GM21447 (cell line): Measurements from ENCODE around the gene PLAU.
"Not testable (repeated sequence)": the region's sequence is repeated elsewhere in the genome, so short reads cannot be mapped to it uniquely, and the experiment has no call there.

Experiments used
- ATAC-seq: cut with Tn5 transposase; IDR thresholded peaks from one replicate; pipeline ENCODE4 v1.9.1; 2021; ENCODE audit not compliant: unreplicated experiment

Gene PLAU

DNA sequence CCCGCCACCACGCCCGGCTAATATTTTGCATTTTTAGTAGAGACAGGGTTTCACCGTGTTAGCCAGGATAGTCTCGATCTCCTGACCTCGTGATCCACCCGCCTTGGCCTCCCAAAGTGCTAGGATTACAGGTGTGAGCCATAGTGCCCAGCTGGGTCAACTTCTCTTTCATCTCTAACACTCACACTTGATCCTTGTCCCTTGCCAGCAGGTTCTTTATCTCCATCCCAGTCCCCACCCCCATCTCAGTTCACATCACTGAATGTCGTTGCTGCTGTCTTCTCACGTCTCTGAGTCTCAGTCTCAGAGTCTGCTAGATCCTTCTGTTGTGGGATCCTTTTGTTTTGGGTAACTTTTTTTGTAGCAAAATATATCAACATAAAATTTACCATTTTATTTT is 15.6 kb upstream of the PLAU start:
- not testable (repeated sequence) for ATAC-seq

DNA sequence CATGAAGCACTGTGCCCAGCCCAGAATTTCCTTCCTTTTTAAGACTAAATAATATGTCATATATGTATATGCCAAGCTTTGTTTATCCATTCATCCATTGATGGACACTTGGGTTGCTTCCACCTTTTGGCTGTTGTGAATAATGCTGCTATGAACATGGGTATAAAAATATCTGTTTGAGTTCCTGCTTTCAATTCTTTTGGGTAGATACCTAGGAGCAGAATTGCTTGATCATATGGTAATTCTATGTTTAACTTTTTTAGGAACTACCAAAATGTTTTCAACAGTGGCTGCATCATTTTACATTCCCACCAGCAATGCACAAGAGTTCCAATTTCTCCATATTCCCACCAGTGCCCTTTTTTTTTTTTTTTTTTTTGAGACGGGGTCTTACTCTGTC is 13.2 kb upstream of the PLAU start:
- no peak for ATAC-seq

DNA sequence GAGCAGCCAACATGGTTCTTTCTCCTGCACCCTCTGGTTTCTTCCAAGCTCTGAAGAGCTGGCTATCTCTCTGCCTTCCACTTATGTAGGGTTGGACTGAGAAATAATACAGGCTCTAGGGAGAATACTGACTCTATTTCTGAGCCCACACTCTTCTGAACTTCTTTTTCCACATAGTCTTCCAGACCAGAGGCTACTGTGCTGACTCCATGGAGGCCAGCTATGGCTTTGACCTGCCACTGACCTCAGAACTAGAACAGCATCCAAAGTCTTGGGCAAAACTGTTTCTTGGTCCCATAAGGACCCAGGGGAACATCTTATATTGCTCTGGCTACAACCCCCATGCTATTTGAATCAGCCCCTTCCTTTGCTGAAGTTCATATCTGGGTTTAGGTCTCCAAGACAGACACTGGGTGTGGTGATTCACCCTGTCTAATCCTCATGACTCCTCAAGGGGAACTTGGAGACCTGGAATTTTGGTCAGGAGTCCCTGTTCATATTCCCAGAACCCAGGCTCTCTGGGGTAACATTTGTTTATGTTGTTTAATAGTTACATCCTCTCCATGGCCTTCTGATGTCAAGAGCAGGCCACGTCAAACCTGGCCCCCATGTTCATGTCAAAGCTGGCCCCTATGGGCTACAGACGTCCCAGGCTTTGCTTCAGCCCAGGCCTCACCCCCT is 12.1 kb upstream of the PLAU start:
- ATAC-seq, result no peak

DNA sequence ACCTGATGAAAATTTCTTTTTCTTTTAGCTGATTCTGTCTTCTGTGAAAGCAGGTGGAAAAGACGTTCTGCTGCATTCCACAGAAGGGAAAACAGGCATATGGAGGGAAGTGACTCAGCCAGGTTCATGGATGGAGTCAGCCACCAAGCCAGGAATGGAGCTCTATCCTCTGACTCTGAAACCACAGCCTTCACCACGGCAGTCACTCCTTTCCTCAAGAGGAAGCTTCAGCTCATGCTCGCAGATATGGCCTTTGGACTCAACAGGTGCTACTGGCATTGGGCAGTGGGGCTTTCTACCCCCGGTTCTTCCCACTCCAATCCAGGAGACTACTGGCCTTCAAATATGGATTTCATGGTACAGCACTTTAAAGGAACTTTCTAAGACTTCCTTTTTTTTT is 11.5 kb upstream of the PLAU start:
- ATAC-seq, result no peak

DNA sequence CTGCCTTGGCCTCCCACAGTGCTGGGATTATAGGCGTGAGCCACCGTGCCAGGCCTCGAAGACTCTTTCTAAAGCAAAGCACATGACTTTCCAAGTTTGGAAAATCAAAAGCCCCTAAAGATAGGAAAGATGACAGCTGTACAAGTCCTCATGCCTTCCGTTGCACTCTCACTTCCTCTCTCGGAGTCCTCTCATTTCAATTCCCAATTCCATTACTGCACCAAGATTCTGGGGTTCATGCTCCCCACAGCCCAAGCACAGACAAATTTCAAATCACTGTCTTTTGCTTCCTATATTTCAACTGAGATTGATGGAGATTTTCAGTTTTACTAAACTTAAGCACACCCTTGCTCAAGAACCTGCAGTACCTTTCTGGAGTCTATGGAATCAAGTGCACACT is 10.9 kb upstream of the PLAU start:
- no peak for ATAC-seq

DNA sequence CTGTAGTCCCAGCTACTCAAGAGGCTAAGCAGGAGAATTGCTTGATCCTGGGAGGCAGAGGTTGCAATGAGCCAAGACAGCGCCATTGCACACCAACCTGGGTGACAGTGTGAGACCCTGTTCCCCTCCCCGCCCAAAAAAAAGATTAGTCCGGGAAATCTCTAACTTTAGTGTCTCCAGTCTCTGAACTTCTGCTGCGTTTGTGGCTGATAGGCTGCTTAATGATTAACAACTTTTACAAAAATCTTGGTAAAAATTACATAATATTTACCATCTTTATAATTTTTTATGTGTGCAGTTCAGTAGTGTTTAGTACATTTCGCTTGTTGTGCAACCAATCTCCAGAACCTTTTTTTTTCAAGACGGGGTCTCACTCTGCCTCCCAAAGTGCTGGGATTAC is 9.7 kb upstream of the PLAU start:
- no peak for ATAC-seq

DNA sequence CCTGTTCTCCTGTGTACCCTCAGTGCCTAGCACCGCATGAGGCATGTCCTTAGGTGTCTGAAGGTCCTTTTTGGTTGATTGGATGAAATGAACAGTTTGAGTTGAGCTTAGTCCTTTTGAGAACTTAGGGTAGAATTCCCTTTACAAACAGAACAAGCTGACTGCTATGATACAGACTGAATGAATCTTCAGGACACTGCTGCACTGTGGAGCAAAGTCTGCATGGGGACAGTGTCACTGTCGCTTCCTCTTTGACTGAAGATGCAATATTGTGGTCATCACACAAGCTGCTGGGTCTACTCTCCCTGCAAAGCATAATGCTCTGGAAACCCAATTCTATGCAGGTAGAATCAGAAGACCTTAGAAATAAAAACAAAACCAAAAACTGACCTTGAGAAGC is 8.6 kb upstream of the PLAU start:
- no peak for ATAC-seq

DNA sequence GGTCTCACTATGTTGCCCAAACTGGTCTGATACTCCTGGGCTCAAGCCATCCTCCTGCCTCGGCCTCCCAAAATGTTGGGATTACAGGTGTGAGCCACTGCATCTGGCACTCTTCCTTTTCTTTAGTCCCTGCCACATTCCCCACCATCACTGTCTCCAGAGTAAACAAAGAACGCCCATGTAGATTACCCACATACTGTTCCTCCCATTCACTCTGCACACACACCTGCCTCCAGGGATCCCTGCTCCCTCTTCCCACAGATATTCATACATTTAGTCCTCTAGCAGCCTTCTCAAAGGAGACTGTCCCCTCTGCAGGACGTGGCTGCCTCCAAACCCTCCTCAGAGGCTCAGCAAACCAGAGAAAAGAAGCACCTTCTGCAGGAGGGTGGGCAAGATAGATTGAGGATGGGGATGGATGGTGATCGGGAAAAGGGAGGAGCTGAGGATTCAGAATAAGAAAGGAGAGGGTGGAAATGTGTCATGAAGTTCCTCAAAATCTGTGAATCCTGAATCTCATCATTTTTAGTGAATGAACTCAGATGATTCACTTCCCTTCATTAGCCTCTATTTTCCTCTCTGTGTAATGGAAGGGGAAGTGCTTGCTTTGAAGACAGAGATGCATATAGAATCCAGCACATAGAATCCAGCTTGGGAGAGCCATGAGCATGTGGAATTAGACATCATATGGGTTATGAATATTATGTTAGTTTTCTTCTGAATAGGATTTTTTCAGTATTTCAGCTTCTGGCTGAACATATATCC is 5.5 kb upstream of the PLAU start:
- no peak for ATAC-seq

DNA sequence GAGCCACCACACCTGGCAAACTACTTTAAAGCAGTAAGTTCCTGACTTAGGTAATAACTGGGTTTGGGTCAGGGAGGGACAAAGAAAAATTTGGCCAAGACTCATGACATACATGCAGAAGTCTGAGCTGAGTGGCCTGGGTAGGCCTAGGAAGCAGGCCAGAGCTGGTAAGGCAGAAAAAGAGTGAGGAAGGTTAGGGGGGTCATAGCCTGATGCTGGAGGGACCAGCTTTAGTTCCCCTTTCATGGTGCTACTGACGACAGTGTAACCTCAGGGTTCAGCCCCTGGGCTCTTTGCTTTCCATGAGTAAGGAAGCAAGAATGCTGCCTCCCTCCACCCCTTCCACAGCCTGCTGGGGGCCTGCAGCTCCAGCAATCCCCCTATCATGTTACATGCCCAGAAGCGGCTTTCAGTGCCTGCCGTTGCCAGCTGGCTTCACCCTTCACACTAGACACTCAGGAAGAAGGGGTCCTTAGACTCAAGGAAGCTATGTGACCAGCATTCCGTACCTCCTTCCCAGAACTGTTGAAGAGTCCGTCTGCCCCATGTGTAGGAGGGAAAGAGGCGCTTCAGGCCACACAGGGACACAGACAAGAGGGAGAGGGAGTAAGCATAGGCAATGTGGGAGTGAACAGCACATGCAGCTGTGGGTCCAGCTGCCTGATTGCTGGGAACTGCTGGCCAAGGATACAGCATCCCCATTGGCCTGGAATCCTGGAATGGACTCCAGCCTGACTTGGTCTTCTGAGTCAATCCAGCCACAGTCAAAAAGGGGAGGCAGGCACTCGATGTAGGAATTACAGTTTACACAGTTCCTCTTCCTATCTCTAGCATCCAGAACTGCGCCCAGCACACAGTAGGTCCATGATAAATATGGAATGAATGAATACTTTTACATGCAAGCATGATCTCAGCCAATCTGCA is 4.1 kb upstream of the PLAU start:
- ATAC-seq, result no peak

DNA sequence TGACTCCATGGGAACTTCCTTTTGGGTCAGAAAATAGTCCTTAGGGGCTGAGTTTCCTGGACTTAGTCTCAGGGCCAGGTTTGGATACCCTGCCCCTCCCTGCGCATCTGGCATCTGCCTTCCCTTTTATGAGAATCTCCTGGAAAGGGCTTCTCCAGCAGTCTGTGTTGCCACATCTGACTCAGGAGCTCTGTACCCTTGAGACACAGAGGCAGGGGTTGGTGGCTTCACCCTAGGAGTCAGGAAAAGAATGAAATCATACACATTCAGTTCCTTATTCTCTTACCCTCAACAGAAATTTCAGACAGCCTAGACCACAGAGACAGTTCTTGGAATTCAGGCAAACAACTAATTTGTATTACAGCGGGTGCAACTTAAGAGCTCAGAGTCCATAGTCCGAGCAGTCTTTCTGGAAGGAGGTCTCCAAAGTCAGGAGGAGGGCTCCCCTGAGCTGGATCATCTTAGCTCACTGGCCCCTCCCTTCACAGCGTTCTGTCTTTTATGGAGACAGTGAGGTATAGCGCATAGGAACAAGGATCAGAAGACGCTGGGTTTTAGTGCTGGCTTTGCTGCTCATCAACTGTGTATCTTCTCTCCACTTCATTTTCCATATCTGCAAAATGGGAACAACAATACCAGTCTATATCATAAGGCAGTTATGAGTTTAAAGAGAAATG is 3.0 kb upstream of the PLAU start:
- no peak for ATAC-seq

DNA sequence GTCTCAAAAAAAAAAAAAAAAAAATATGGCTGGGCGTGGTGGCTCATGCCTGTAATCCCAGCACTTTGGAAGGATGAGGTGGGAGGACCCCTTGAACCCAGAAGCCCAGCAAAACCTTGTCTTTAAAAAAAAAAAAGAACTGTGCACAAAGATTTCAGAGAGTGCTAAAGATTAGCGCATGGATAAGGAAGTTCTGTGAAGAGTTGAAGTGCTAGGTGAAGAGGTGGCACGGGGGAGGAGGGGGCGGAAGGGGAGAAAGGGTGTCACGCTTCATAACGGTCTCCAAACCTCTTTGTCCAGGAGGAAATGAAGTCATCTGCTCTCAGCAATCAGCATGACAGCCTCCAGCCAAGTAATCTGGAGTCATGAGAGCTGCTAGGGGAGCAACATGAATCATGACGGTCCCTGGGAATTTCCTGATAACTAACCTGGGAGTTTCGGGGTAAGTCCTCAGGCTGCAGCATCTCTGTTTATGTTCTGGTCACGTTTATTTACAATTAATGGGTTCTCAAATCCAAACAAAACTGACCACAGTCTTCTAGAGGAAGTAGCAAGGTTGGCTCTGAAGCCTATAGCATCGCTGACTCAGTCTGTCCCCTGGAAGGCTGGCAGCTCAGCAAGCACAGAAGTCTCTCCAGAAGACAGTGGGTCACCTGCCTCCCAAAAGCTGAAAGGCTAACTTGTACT is 1.9 kb upstream of the PLAU start:
- peak; percentile 66 for ATAC-seq

DNA sequence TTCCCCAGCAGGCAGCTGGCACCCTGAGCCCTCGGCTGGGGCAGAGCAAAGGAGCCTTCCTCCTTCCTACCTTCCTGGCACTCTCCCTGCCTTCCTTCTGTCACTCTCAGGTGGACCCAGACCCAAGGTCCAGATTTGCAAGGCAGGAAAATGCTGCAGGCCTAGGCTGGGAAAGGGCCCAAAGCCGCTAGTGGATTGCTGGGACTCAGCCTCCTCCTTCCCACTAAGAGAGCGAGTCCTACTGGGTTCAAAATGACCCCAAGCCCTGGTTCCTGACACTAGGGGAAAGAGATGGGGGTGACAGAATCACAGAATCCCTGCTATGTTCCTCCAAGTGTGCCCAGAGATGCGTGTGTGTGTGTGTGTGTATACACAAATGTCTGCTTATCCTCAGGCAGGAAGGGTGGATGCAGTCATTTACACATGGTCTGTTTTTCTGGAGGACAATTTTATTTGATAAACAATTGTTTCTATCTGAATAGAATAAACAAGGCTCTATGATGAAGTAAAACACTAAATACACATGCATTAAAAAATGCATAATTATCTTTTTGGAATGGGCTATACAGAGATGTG is 1.3 kb upstream of the PLAU start:
- no peak for ATAC-seq

DNA sequence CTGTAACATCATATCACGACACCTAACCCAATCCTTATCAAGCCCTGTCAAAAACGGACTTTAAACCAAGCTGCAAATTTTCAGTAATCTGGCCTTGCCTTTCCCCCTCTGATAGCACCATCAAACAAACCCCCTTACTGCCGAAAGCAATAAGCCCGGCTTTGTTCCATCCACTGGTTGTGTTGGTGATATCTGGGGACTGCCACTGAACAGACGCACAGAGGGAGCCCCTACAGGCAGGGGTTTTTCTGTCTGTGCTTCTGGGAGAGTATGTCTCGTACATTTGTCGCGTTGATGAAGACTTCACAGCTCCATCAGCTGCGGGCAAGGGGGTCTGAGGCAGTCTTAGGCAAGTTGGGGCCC is 550 bp upstream of the PLAU start:
- no peak for ATAC-seq

DNA sequence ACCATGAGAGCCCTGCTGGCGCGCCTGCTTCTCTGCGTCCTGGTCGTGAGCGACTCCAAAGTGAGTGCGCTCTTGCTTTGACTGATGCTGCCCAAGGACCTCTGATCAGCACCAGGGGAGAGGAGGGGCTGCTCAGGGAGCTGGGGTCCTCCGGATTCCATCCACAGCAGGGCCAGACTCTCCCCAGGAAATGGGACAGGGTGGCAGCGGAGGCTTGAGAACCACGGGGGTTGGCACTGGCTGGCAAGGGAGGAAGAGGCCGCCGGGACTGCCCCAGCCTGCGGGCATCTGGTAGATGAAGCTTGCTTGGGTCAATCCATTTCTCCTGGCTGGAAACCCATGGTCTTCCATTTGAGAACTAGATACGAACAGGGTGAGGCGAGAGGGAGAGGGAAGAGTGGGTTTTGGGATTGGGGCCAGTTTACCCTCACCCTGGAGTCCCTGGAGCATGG is 647 bp downstream of the PLAU start:
- no peak for ATAC-seq

DNA sequence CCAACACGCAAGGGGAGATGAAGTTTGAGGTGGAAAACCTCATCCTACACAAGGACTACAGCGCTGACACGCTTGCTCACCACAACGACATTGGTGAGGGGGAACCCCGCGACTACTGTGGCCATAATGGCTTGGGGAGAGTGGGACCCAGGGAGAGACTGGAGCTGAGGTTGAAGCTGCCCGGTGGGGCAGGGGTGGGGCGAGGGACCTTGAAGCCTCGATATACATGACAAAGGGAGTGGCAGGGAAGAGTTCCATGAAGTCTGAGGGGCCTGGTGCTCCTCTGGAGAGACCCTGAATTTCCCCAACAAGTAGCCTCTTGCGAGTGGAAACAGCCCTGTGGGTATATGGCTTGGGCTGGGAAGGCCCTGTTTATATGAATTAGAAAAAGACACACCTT is 3.1 kb downstream of the PLAU start:
- no peak for ATAC-seq

DNA sequence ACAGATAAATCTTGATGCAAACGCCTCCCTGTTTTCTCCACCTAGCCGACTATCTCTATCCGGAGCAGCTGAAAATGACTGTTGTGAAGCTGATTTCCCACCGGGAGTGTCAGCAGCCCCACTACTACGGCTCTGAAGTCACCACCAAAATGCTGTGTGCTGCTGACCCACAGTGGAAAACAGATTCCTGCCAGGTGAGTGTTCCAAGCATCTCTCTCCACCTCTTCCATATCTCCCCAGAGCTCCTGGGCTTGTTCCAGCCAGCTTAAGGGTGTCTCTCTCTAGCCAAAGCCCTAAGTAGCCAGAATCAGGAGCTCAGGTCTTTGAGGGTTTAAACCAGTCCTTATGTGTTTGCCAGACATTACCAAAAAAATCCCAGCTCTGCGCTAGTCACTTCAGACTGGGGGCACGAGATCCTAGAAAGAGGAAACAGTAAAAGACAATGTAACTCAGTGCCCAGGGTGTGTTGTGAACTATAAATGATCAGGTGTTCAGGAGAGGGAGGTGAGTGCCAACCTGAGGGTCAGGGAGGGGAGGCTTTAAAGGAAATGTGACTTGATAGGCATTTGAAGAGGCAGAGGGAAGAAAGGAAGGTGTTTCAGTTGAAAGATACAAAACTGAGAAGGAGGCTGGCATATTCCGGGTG is 4.4 kb downstream of the PLAU start:
- ATAC-seq, result no peak

DNA sequence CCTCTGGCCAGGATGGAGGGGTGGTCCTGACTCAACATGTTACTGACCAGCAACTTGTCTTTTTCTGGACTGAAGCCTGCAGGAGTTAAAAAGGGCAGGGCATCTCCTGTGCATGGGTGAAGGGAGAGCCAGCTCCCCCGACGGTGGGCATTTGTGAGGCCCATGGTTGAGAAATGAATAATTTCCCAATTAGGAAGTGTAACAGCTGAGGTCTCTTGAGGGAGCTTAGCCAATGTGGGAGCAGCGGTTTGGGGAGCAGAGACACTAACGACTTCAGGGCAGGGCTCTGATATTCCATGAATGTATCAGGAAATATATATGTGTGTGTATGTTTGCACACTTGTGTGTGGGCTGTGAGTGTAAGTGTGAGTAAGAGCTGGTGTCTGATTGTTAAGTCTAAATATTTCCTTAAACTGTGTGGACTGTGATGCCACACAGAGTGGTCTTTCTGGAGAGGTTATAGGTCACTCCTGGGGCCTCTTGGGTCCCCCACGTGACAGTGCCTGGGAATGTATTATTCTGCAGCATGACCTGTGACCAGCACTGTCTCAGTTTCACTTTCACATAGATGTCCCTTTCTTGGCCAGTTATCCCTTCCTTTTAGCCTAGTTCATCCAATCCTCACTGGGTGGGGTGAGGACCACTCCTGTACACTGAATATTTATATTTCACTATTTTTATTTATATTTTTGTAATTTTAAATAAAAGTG is 6.0 kb downstream of the PLAU start:
- no peak for ATAC-seq

DNA sequence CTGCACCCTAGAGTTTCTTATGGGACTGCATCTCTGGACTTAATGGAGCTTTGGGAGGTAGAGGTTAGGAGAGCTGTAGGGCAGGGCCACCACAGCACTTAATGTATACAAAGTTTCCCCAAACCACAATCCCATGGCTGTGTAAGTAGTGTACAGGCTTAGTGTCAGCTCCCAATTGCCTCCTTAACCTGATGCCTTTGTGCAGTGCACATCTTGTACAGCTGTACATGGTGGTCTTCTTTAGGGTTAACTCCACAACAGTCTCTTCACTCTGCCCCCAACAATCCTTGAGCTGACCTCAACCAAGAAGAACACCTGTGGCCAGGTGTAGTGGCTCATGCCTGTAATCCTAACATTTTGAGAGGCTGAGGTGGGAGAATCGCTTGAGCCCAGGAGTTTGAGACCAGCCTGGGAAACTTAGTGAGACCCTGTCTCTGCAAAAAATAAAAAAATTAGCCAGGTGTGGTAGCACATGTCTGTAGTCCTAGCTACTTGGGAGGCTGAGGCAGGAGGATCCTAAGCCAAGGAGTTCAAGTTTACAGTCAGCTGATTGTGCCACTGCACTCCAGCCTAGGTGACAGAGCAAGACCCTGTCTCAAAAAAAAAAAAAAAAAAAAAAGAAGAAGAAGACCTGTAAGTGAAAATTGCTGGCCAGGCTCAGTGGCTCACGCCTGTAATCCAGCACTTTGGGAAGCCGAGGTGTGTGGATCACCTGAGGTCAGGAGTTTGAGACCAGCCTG is 6.8 kb downstream of the PLAU start:
- ATAC-seq, result no peak
